HFF-Myc (cell line): ENCODE results near the gene CDC42EP5.
A peak's percentile ranks its signal among the peaks of the same experiment; 100 is the strongest.
"Not testable (repeated sequence)": the region's sequence is repeated elsewhere in the genome, so short reads cannot be mapped to it uniquely, and the experiment has no call there.

Source experiments
- DNase-seq: peaks from one replicate; pipeline ENCODE4 v3.0.0-alpha.2; 2011; ENCODE audit warnings: low read depth; ENCODE audit errors: extremely low read depth
- H3K4me3 ChIP-seq: replicated peaks from 2 replicates; pipeline ENCODE4 v1.5.1; 2011; ENCODE audit warnings: low read depth, mild to moderate bottlenecking, control low read depth, low read length
- CTCF ChIP-seq: IDR thresholded peaks from 2 replicates; pipeline ENCODE4 v1.5.1; 2012; ENCODE audit warnings: mild to moderate bottlenecking, low read depth, low read length, control low read depth; ENCODE audit errors: missing control alignments

The CDC42EP5 gene

GRCh38 chr19:54473071-54473891 lies at the start of gene CDC42EP5:
TSS of gene CDC42EP5 (minus strand) at chr19:54473296. CDS start at chr19:54465547, 7,749 bp downstream.
- H3K4me3 ChIP-seq: peak within 1 kb of the TSS; percentile 54
- peak; percentile 76 for DNase-seq
- no peak for TF ChIP-seq CTCF

DNA sequence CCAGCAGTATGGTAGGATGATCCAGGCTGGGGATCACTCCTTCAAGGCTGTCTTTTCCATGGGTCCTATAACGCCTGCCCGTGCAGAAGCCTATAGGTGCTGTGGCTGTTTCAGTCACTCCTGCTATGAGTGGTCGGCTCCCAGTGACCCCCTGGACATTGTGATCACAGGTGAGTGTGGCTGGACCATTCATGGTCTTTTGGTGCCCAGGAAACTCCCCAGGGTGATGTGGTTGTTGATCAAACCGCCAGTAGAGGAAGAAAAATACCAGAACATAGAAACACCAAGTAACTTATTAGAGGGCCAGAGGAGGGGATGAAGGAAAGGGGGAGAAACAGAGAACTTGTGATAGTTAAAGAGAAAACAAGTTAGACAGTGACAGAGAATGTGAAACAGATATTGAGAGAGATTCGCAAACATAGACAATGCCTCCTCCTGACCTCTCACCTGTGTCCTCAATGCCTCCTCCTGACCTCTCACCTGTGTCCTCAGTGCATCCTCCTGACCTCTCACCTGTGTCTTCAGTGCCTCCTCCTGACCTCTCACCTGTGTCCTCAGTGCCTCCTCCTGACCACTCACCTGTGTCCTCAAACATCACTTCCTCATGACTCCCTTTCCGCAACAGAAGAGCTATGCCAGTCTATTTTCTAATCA lies 48.9 kb upstream of the CDC42EP5 start:
- no peak for TF ChIP-seq CTCF
- DNase-seq: no peak
- H3K4me3 ChIP-seq: no peak overlapping the region

- TF ChIP-seq CTCF: no peak
- no peak overlapping the region for H3K4me3 ChIP-seq
- DNase-seq: no peak
These were observed 48.1 kb upstream of the CDC42EP5 start for GRCh38 chr19:54521022-54521859.

DNA sequence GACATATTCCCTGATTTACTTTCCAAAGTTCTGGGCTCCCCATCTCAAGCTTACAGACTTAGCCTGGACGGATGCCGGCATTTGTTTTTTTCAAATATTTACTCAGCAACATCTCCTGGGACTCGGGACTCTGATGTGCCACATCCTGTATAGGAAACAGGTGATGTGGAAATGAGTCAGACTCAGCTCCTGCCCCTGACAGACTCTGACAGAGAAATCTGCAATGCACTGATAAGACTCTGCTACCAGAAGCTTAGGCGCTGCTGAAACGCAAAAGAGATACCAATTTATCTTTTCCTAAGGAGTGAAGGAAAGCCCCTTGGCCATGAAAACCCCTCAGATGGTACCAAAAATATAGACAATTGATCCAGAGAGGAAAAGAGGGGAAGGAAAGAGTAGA lies 45.7 kb upstream of the CDC42EP5 start:
- DNase-seq: no peak
- TF ChIP-seq CTCF: no peak
- no peak overlapping the region for H3K4me3 ChIP-seq

DNA sequence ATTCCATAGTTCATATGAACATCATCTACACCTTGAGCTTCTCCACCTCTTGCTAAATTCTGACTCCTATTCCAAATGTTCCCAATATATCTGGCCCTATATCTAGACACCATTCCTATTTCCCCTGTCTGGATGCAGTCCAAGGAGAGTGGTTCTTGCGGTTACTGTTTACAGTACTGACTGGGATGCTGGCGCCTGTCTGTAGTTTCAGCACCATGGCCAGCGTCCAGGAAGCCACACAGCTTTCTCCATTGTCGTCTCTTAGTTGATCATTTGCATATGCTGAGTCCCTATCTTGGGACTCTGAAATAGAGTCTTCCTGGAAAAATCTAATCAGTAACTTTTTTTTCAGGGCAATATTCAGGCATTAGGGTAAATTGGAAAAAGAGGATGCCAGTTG lies 44.4 kb upstream of the CDC42EP5 start:
- H3K4me3 ChIP-seq: no peak overlapping the region
- no peak for TF ChIP-seq CTCF
- peak; percentile 35 for DNase-seq

DNA sequence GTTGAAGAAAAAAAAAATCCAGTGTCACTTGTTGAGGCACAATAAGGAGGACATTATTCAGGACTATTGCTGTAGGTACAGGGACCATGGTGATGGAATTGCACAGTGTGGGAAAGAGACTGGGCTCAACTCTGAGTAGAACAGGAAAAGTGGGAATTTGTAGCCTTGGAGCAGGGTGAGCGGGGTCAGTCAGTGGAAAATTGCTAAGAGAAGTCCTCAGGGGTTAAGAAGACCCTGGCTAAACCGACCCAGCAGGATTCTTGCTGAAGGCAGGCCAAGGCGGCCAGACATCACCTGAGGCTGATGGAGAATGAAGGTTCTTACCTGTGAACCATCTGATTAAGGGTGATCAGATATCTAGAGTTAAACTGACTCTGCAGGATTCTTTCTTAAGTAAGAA lies 42.1 kb upstream of the CDC42EP5 start:
- DNase-seq: no peak
- no peak for TF ChIP-seq CTCF
- H3K4me3 ChIP-seq: no peak overlapping the region

DNA sequence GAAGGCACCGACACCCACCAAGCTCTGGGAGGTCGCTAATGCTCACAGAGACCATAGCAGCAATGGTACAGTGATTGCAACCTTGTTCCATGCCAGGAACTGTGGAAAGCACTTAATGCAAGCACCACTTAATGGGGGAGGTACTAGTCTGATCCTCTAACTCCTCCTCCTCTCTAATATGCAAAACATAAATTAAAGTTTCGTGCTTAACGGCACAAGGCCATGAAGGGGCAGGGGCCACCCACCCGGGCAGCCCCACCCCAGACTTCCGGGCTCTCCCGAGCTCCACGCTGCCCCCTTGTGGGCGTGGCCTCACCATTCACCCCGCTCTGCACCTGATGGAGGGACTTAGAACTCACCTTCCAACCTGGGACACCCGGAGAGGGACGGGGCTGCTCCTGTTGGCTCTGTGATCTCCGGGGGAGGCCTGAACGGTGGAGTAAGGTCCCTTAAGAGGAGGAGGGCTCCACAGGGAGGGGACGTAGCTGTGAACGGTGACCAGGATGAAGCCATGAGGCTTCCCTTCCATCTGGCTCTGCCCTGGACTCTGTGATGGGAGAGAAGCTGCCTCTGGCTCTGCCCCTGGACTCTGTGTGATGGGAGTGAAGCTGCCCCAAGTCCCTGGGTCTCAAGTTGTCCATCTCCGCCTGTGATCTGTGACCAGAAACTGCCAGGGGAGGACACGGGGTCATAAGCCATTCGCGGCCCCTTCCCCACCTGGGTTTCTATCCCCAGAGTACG lies 36.3 kb upstream of the CDC42EP5 start:
- not testable (repeated sequence) for DNase-seq, H3K4me3 ChIP-seq

GRCh38 chr19:54508487-54508886 lies 35.4 kb upstream of the CDC42EP5 start:
- not testable (repeated sequence) for DNase-seq

More at GRCh38 chr19:54508487-54508886, 35.4 kb upstream of the CDC42EP5 start:
- not testable (repeated sequence) for H3K4me3 ChIP-seq
